HCT116 (cell line): Measurements from ENCODE around the gene FGGY. TPM values are rescaled to one million over a fixed set of nuclear protein-coding genes. Genes with fewer than 3 reads are reported as not detected.

Experiments
- ATAC-seq: fragments of 200-7000 bp; cut with Tn5 transposase; 2 replicates; pipeline ENCODE4 v1.9.1; 2020; ENCODE audit warnings: mild to moderate bottlenecking, moderate library complexity
- BruUV-seq: library from RNA; stranded (reverse); fragments of 400-500 nt; replicated peaks from 2 replicates; lab custom pipeline; 2021; lab: Mats Ljungman, UMichigan
- CTCF ChIA-PET: fragments of 300-600 bp; sonication (Branson Sonifier 250); formaldehyde crosslinking; loops from one replicate; lab custom pipeline; 2021; ENCODE audit warnings: antibody characterized with exemption; lab: Charles Lee
- POLR2A ChIA-PET: fragments of 300-600, 350-600 bp; sonication (Branson Sonifier 250); formaldehyde crosslinking; loops from one replicate; lab custom pipeline; 2021; ENCODE audit warnings: antibody characterized with exemption; lab: Charles Lee
- RAD21 ChIA-PET, 2 experiments: fragments of 300-600 bp; sonication (Branson Sonifier 250); formaldehyde crosslinking; loops; one replicate each; lab custom pipeline; 2023; ENCODE audit warnings: low total read pairs in 2 of 2; ENCODE audit not compliant: uncharacterized antibody in 2 of 2, unreplicated experiment in 2 of 2, low non-redundant PET in 1 of 2; lab: Charles Lee
- DNase-seq: peaks from one replicate; pipeline ENCODE4 v3.0.0-alpha.2; 2010; ENCODE audit warnings: low read depth, low spot score
- H2AFZ ChIP-seq: fragments of 200-600 bp; shearing (Covaris generic), sonication (generic); 2 replicates; pipeline ENCODE4 v1.6.1; 2017; ENCODE audit warnings: low read depth, mixed run types, mixed read lengths, antibody characterized with exemption, low read length; ENCODE audit not compliant: poor library complexity, severe bottlenecking
- H3K27ac ChIP-seq: 2 replicates; pipeline ENCODE4 v1.5.1; 2012; ENCODE audit warnings: low read depth, low read length
- H3K27me3 ChIP-seq: fragments of 200-600 bp; sonication (generic); 2 replicates; pipeline ENCODE4 v1.6.1; 2016; ENCODE audit warnings: mixed run types, low read length, mixed read lengths; ENCODE audit not compliant: insufficient read depth
- H3K36me3 ChIP-seq, 2 experiments: fragments of 200-500 bp in 1 of 2; fragments of 200-600 bp in 1 of 2; sonication (Bioruptor generic) in 1 of 2; sonication (generic) in 1 of 2; 2 replicates each; pipeline versions ENCODE4 v1.5.1 to v1.6.1; 2014 to 2016; ENCODE audit warnings: low read length in 2 of 2, inconsistent platforms in 1 of 2, mixed read lengths in 1 of 2, mixed run types in 1 of 2; ENCODE audit not compliant: insufficient read depth in 2 of 2, control insufficient read depth in 1 of 2
- H3K4me1 ChIP-seq, 2 experiments: fragments of 200-600 bp in 1 of 2; sonication (generic) in 1 of 2; 2 replicates each; pipeline versions ENCODE4 v1.5.1 to v1.6.1; 2012 to 2017; ENCODE audit warnings: low read length in 2 of 2, inconsistent platforms in 1 of 2, mild to moderate bottlenecking in 1 of 2, mixed read lengths in 1 of 2, mixed run types in 1 of 2, moderate library complexity in 1 of 2; ENCODE audit not compliant: insufficient read depth in 2 of 2, control insufficient read depth in 1 of 2
- H3K4me2 ChIP-seq: fragments of 200-600 bp; sonication (generic); 2 replicates; pipeline ENCODE4 v1.6.1; 2017; ENCODE audit warnings: mixed run types, low read length, mixed read lengths
- H3K4me3 ChIP-seq, 2 experiments: fragments of 200-600 bp in 1 of 2; sonication (generic) in 1 of 2; replicated peaks in 1 of 2; 2 replicates each; pipeline ENCODE4 v1.5.1; 2011 to 2016; ENCODE audit warnings: low read length in 2 of 2, control low read depth in 1 of 2, low read depth in 1 of 2, mild to moderate bottlenecking in 1 of 2, mixed read lengths in 1 of 2, mixed run types in 1 of 2
- H3K79me2 ChIP-seq: fragments of 200-600 bp; sonication (generic); 2 replicates; pipeline ENCODE4 v1.6.1; 2017; ENCODE audit warnings: mild to moderate bottlenecking, mixed run types, low read length, moderate library complexity, mixed read lengths; ENCODE audit not compliant: insufficient read depth
- H3K9ac ChIP-seq: fragments of 200-600 bp; sonication (generic); 2 replicates; pipeline ENCODE4 v1.6.1; 2016; ENCODE audit warnings: low read length, mixed read lengths
- H3K9me2 ChIP-seq: fragments of 200-600 bp; sonication (generic), shearing (Covaris generic); 2 replicates; pipeline ENCODE4 v1.6.1; 2017; ENCODE audit warnings: mixed run types, mild to moderate bottlenecking, moderate library complexity; ENCODE audit not compliant: insufficient read depth
- H3K9me3 ChIP-seq, 2 experiments: fragments of 200-500 bp in 1 of 2; fragments of 200-600 bp in 1 of 2; sonication (Bioruptor generic) in 1 of 2; sonication (generic) in 1 of 2; 2 replicates each; pipeline ENCODE4 v1.6.1; 2014 to 2017; ENCODE audit warnings: low read length in 2 of 2, mixed read lengths in 2 of 2, inconsistent platforms in 1 of 2, low read depth in 1 of 2, mild to moderate bottlenecking in 1 of 2, mixed run types in 1 of 2, moderate library complexity in 1 of 2; ENCODE audit not compliant: control insufficient read depth in 1 of 2, insufficient read depth in 1 of 2
- H4K20me1 ChIP-seq: fragments of 200-600 bp; sonication (generic), shearing (Covaris generic); 2 replicates; pipeline ENCODE4 v1.6.1; 2017; ENCODE audit warnings: mixed run types, mild to moderate bottlenecking, moderate library complexity; ENCODE audit not compliant: insufficient read depth
- CBX3 ChIP-seq: IDR thresholded peaks from 2 replicates; pipeline ENCODE4 v1.6.1; 2012; ENCODE audit warnings: low read depth
- CEBPB ChIP-seq: IDR thresholded peaks from 2 replicates; pipeline ENCODE4 v1.6.1; 2012; ENCODE audit warnings: low read depth
- CTCF ChIP-seq, 3 experiments: fragments of 200-600 bp in 1 of 3; sonication (generic) in 1 of 3; IDR thresholded peaks in 2 of 3; conservative IDR thresholded peaks in 1 of 3; 2 replicates each; pipeline ENCODE4 v1.5.1; 2012 to 2017; ENCODE audit warnings: low read depth in 2 of 3, low read length in 2 of 3, antibody characterized with exemption in 1 of 3, borderline replicate concordance in 1 of 3, control low read depth in 1 of 3, mild to moderate bottlenecking in 1 of 3, mixed read lengths in 1 of 3, mixed run types in 1 of 3, moderate library complexity in 1 of 3; ENCODE audit not compliant: insufficient read depth in 1 of 3
- EGR1 ChIP-seq: IDR thresholded peaks from 2 replicates; pipeline ENCODE4 v1.6.1; 2012; ENCODE audit warnings: low read depth
- EZH2 ChIP-seq: fragments of 200-600 bp; sonication (generic); IDR thresholded peaks from 2 replicates; pipeline ENCODE4 v1.6.1; 2017; ENCODE audit warnings: antibody characterized with exemption, mixed run types
- EZH2phosphoT487 ChIP-seq: fragments of 200-600 bp; IDR thresholded peaks from 2 replicates; pipeline ENCODE4 v1.6.1; 2018; ENCODE audit warnings: antibody characterized with exemption, borderline replicate concordance
- JUND ChIP-seq: IDR thresholded peaks from 2 replicates; pipeline ENCODE4 v1.6.1; 2012
- MAX ChIP-seq: IDR thresholded peaks from 2 replicates; pipeline ENCODE4 v1.6.1; 2012
- POLR2AphosphoS5 ChIP-seq: IDR thresholded peaks from 2 replicates; pipeline ENCODE4 v1.6.1; 2011; ENCODE audit warnings: mild to moderate bottlenecking, low read depth, low read length, moderate library complexity
- RAD21 ChIP-seq: IDR thresholded peaks from 2 replicates; pipeline ENCODE4 v1.6.1; 2012; ENCODE audit warnings: low read depth, mild to moderate bottlenecking
- SIN3A ChIP-seq: IDR thresholded peaks from 2 replicates; pipeline ENCODE4 v1.6.1; 2012; ENCODE audit warnings: low read depth
- SP1 ChIP-seq: IDR thresholded peaks from 2 replicates; pipeline ENCODE4 v1.6.1; 2012; ENCODE audit warnings: low read depth
- SRF ChIP-seq: IDR thresholded peaks from 2 replicates; pipeline ENCODE4 v1.6.1; 2012; ENCODE audit warnings: low read depth
- TCF7L2 ChIP-seq: IDR thresholded peaks from 2 replicates; pipeline ENCODE4 v1.7.0; 2011; ENCODE audit warnings: borderline replicate concordance, inconsistent platforms; ENCODE audit not compliant: insufficient read depth, insufficient read length; ENCODE audit errors: extremely low read depth
- YY1 ChIP-seq: IDR thresholded peaks from 2 replicates; pipeline ENCODE4 v1.6.1; 2011; ENCODE audit warnings: low read length, low read depth, moderate library complexity, mild to moderate bottlenecking; ENCODE audit not compliant: insufficient replicate concordance; ENCODE audit errors: extremely low read depth
- ZBTB33 ChIP-seq: IDR thresholded peaks from 2 replicates; pipeline ENCODE4 v1.6.1; 2011; ENCODE audit warnings: mild to moderate bottlenecking, low read length, moderate library complexity; ENCODE audit not compliant: insufficient replicate concordance; ENCODE audit errors: extremely low read depth
- ZFX ChIP-seq: fragments of 450-650 bp; IDR thresholded peaks from 2 replicates; pipeline ENCODE4 v1.6.1; 2017
- ZNF274 ChIP-seq: fragments of 200-500 bp; sonication (Bioruptor generic); IDR thresholded peaks from 2 replicates; pipeline ENCODE4 v1.6.1; 2014; ENCODE audit warnings: mild to moderate bottlenecking, low read depth, low read length, inconsistent platforms
- intact Hi-C: fragments of 100-400 bp; cut with micrococcal nuclease; formaldehyde crosslinking; loops from 2 replicates; pipeline ENCODE4 v1.10.0; 2022
- total RNA-seq: library from RNA; stranded (reverse); gene quantifications from one replicate; pipeline ENCODE4 v1.2.1, GENCODE V29; 2021; ENCODE audit not compliant: unreplicated experiment

Gene FGGY
- total RNA-seq, 1 experiment from 2014 or later, result 10.6 TPM

- Histone ChIP-seq H4K20me1 (no peaks in the 10 kb centered on the region), H3K9ac (no peak overlapping the region), H2AFZ (no peak overlapping the region), H3K4me2 (no peak overlapping the region), H3K27ac (no peak overlapping the region), H3K79me2 (no peaks in the 10 kb centered on the region), H3K4me1 (no peaks in the 10 kb centered on the region), H3K9me3 (no peaks in the 10 kb centered on the region), H3K4me3 (no peak overlapping the region), H3K27me3 (no peaks in the 10 kb centered on the region), H3K9me2 (no peaks in the 10 kb centered on the region), H3K36me3 (no peaks in the 10 kb centered on the region)
- no TSS peak for BruUV-seq
- ChIA-PET RAD21 (no interaction called here), POLR2A (no interaction called here), CTCF (no interaction called here)
- TF ChIP-seq RAD21 (no peak), SP1 (no peak), SRF (no peak), EZH2phosphoT487 (no peak), TCF7L2 (no peak), MAX (no peak), EZH2 (no peak)
- intact Hi-C loops, result no loop called here
- DNase-seq, result no peak
- no peak for ATAC-seq
These were observed 118.5 kb downstream of the FGGY start for GRCh38 chr1:59415286-59415850.

GRCh38 chr1:59415881-59416280, 119.0 kb downstream of the FGGY start:
- POLR2A ChIA-PET, result no interaction called here
- CTCF ChIA-PET, result no interaction called here
- H3K27ac ChIP-seq, result no peak overlapping the region
- H3K4me1 ChIP-seq, result no peaks in the 10 kb centered on the region
- no peak overlapping the region for H3K4me3 ChIP-seq
- no TSS peak for BruUV-seq
- no peaks in the 10 kb centered on the region for H3K79me2 ChIP-seq
- RAD21 ChIA-PET, result no interaction called here
- DNase-seq (no peak), ATAC-seq (no peak)
- H3K9me3 ChIP-seq, result no peaks in the 10 kb centered on the region
- no peaks in the 10 kb centered on the region for H3K9me2 ChIP-seq
- no peak overlapping the region for H3K9ac ChIP-seq
- no peaks in the 10 kb centered on the region for H3K27me3 ChIP-seq
- H3K4me2 ChIP-seq, result no peak overlapping the region
- H4K20me1 ChIP-seq, result no peaks in the 10 kb centered on the region
- H3K36me3 ChIP-seq, result no peaks in the 10 kb centered on the region
- intact Hi-C loops, result no loop called here
- no peak overlapping the region for H2AFZ ChIP-seq
- no peak for TF ChIP-seq SIN3A
- TF ChIP-seq SP1, result no peak
- no peak for TF ChIP-seq TCF7L2
- no peak for TF ChIP-seq CTCF (IDR thresholded peaks at IDR 0.05 in 2 of 3, conservative IDR thresholded peaks at IDR 0.05 in 1 of 3; ENCODE audit: borderline replicate concordance in 1 of 3, insufficient read depth in 1 of 3, low read depth in 2 of 3, low read length in 2 of 3)
- no peak for TF ChIP-seq EGR1
- TF ChIP-seq EZH2, result no peak
- no peak for TF ChIP-seq POLR2AphosphoS5
- no peak for TF ChIP-seq ZBTB33
- no peak for TF ChIP-seq ZNF274
- TF ChIP-seq CEBPB, result no peak
- TF ChIP-seq CBX3, result no peak
- TF ChIP-seq ZFX, result no peak
- TF ChIP-seq JUND, result no peak
- TF ChIP-seq YY1, result no peak
- no peak for TF ChIP-seq EZH2phosphoT487
